ACHN (cell line): Measurements from ENCODE around the gene PCDH8.

Source experiments
- DNase-seq: peaks from one replicate; pipeline ENCODE4 v3.0.0-alpha.2; 2015
- in situ Hi-C: cut with HindIII; loops from 2 replicates; pipeline ENCODE4 v1.10.0; 2017; ENCODE audit warnings: low sequenced_read_pairs, low pct_ligation_motif_present, low pct_unique_long_range_greater_than_20kb

Gene PCDH8, protein sequence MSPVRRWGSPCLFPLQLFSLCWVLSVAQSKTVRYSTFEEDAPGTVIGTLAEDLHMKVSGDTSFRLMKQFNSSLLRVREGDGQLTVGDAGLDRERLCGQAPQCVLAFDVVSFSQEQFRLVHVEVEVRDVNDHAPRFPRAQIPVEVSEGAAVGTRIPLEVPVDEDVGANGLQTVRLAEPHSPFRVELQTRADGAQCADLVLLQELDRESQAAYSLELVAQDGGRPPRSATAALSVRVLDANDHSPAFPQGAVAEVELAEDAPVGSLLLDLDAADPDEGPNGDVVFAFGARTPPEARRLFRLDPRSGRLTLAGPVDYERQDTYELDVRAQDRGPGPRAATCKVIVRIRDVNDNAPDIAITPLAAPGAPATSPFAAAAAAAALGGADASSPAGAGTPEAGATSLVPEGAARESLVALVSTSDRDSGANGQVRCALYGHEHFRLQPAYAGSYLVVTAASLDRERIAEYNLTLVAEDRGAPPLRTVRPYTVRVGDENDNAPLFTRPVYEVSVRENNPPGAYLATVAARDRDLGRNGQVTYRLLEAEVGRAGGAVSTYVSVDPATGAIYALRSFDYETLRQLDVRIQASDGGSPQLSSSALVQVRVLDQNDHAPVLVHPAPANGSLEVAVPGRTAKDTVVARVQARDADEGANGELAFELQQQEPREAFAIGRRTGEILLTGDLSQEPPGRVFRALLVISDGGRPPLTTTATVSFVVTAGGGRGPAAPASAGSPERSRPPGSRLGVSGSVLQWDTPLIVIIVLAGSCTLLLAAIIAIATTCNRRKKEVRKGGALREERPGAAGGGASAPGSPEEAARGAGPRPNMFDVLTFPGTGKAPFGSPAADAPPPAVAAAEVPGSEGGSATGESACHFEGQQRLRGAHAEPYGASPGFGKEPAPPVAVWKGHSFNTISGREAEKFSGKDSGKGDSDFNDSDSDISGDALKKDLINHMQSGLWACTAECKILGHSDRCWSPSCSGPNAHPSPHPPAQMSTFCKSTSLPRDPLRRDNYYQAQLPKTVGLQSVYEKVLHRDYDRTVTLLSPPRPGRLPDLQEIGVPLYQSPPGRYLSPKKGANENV

DNA sequence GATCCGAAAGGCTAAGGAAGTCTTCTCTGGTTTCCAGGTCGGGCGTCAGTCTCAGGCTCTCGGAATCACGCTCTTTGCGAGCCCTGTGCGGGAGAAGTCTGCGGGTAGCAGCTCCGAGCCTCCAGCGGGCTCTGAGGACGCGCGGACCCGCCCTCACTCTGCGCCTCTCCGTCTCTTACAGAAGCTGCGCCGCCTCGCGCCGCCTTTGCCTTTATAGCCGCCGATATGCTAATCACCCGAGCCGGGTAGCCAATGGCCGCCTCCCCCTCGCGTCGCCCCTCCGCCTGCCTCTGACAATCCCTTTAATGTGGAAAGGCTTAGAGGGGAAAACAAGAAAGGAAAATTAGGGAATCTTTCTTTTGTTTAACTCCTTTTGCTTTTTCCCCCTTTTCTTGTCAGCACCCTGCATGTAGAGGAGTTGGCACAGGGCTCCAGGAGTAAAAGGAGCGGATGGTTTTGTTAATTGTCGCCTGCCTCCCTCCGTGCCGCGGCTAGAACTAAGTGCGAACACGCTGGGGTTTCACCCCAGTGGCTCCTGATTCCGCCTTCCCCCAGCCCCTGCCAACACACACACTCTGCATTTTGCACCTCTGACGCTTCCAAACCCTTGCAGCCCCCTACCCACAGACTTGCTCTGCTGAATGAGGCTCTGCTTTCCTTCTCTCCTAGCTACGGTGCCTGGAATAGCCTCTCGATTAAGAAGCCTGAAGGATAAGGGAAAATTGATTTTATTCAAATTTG lies at the start of gene PCDH8:
PCDH8 (minus strand) TSS at position 186 of the 741 bp plus-strand sequence. CDS start 204 bp downstream, outside the sequence.
- no peak for DNase-seq
- in situ Hi-C loops, result no loop called here

GRCh38 chr13:52896827-52897659 lies 48.6 kb upstream of the PCDH8 start:
- in situ Hi-C loops, result no loop called here
- DNase-seq, result peak; percentile 18

GRCh38 chr13:52894413-52894812 lies 46.0 kb upstream of the PCDH8 start:
- DNase-seq, result no peak
- in situ Hi-C loops, result no loop called here

DNA sequence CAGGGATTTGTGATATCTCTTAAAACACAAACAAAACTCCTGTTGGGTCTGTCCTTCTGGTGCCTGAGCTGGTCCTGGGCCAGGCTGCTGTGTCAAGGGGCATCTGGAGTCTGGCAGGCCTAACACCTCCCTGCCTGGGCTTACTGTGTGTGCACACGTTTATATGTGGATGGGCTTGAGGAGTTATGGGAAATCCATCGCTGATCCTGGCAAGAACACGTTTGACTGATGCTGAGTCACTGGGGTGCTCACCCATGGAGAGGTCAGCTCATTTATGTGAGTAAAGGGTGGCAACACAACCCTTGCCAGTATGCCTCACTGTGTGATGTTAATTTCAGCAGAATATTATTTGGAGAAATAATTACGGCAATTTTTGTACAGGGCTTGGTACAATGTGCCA lies 44.5 kb upstream of the PCDH8 start:
- in situ Hi-C loops, result no loop called here
- DNase-seq, result peak; percentile 50

DNA sequence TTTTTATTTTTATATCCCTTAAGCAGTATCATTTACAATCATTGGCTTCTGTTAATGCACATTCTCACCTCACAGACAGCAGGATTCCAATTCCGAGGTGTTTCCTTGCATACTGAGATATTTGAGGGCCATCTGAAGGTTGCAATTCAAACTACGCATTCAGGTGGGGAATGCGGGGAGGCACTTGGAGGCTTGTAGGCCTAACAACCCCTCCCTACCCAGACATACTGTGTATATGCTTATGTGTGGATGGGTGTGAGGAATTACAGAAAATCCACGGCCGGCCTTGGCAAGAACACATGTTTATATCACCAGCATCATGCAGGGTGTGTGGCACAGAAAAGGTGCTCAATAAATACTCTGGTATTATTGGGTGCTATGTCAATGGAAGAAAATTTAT lies 43.3 kb upstream of the PCDH8 start:
- in situ Hi-C loops, result no loop called here
- DNase-seq, result no peak

DNA sequence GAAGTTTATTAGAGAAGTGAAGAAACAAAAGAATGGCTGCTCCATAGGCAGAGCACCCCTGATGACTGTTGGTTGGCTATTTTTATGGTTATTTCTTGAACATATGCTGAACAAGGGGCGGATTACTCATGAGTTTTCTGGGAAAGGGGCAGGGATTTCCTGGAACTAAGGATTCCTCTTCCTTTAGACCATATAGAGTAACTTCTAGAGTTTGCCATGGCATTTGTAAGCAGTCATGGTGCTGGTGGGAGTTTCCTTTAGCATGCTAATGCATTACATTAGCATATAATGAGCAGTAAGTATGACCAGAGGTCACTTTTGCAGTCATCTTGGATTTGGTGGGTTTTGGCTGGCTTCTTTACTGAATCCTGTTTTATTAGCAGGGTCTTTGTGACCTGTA lies 38.7 kb upstream of the PCDH8 start:
- in situ Hi-C loops, result no loop called here
- no peak for DNase-seq

DNA sequence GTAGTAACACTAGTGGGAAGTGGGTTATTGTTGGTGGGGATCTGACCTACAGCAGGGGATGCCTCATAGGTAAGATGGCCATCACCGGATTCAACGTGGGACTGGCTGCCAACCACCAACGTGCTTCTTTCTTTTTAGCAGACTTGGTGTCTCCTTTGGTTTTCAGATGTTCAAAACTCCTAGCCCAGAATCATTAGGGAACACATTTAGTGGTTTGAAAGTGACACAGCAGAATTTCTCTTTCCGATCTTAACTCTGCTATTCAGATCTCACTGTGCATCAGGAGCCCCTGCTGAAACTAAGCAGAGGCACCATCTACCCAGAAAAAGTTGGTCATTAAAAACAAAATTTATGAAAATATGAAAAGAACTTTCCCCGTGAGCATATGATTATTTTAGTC lies 36.7 kb upstream of the PCDH8 start:
- in situ Hi-C loops, result no loop called here
- DNase-seq, result no peak

DNA sequence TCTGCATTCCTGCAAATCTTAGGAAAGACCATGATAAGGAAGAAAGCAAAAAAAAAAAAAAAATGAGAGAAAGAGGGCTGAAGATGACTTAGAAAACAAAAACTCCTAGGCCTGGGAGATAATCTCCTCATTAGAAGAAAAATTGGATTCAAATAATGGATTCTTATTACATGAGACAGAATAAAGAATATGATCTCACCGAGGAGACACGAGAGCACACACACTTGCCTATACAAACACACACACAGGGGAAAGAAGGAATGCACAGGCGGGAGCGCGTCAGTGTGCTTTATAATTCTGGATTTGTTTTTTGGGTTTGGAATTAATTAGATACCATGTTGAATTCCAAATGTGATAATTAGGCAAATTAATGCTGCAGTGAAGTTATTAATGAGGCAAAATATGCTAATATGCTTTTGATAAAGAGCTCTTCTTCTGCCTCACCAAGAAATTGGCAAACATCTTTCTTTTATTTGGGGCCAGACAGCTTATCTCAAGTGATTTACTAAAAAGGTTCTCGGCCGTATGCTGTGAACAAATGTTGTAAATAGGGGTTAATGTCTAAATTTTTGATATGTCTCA lies 36.1 kb upstream of the PCDH8 start:
- in situ Hi-C loops, result no loop called here
- DNase-seq, result no peak

DNA sequence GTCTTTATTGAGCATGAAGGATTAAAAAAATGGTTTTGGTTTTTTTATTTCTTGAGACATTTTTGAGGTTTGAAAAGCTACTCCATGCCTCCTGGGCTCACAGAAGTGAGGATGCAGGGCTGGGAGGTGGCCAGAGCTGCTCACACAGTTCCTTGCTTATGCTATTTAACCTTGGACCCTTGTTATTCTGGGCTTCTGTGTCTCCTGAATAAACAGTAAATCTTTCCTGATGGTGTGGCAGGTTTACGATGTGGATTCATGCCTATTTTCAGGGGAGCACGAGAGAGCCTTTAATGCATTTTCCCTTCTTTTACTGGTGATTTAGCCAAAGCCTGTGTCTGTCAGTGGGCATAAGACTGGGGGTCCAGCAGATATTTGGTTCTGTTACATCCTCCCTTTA lies 34.3 kb upstream of the PCDH8 start:
- in situ Hi-C loops, result no loop called here
- no peak for DNase-seq

DNA sequence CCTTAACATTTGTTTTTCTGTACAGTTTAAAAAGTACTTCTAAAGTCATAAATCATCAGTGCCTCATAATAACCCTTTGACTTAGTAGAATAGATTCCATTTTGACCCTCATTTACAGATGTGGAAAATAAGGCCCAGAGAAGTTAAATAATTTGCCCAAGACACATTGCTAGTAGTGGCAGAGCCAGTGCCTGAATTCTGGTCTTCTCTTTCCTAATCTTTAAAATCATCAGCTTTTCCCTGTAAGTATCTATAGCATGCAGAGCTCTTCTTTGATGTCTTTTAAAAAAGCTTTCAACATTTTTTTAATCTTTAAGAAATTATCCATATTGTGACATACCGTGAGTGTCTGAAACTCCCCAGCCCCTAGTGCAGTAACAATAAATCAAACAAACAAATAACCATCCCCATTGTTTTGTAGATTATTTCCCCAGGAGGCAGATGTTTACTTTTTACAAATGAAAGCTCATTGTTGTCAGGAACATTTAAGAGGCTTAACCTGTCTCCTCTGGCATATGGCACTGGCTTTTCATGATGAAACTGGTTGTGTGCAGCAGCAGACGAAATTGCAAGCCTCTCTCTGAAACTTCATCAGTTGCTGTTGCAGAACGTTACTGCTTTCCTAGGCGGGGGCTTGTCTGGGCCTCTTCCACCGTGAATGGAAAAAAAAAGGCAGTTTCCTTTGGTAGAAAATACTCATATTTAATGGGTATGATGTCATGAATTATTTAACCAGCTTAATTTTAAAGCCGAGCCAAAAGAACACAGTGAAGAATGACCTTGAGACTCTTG lies 31.7 kb upstream of the PCDH8 start:
- no peak for DNase-seq
- in situ Hi-C loops, result no loop called here

- DNase-seq, result no peak
- in situ Hi-C loops, result no loop called here
Observed at GRCh38 chr13:52878831-52879230, 30.4 kb upstream of the PCDH8 start.

DNA sequence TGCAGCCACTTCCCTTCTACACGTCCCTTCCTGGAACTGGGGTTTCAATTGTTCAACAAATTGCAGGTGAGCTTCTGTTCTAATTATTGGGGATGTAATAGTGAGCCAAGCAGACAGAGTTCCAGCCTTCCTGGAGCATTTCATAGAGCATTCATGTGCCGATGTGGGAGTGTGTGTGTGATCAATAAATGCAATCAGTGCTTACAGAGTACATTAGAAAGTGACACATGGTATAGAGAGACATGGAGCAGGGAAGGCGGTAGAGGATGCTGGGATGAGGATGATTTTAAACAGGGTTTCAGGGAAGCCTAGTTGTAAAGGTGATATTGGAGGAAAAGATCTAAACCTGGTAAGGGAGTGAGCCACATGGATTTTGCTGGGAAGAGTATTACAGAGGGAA lies 21.7 kb upstream of the PCDH8 start:
- DNase-seq, result no peak
- in situ Hi-C loops, result no loop called here

GRCh38 chr13:52869621-52870020 lies 21.2 kb upstream of the PCDH8 start:
- in situ Hi-C loops, result no loop called here
- DNase-seq, result no peak

- in situ Hi-C loops, result no loop called here
- no peak for DNase-seq
Observed at GRCh38 chr13:52869050-52869449, 20.6 kb upstream of the PCDH8 start.

GRCh38 chr13:52868190-52868589 lies 19.8 kb upstream of the PCDH8 start:
- DNase-seq, result no peak
- in situ Hi-C loops, result no loop called here

- no peak for DNase-seq
- in situ Hi-C loops, result no loop called here
Observed at GRCh38 chr13:52864941-52865340, 16.5 kb upstream of the PCDH8 start.
